ENCODE measurements around the gene C14orf93. TPM values are rescaled to one million over a fixed set of nuclear protein-coding genes. Genes with fewer than 3 reads are reported as not detected.

The C14orf93 gene
- total RNA-seq, 1 experiment from 2014 or later = 8.2 TPM

DNA sequence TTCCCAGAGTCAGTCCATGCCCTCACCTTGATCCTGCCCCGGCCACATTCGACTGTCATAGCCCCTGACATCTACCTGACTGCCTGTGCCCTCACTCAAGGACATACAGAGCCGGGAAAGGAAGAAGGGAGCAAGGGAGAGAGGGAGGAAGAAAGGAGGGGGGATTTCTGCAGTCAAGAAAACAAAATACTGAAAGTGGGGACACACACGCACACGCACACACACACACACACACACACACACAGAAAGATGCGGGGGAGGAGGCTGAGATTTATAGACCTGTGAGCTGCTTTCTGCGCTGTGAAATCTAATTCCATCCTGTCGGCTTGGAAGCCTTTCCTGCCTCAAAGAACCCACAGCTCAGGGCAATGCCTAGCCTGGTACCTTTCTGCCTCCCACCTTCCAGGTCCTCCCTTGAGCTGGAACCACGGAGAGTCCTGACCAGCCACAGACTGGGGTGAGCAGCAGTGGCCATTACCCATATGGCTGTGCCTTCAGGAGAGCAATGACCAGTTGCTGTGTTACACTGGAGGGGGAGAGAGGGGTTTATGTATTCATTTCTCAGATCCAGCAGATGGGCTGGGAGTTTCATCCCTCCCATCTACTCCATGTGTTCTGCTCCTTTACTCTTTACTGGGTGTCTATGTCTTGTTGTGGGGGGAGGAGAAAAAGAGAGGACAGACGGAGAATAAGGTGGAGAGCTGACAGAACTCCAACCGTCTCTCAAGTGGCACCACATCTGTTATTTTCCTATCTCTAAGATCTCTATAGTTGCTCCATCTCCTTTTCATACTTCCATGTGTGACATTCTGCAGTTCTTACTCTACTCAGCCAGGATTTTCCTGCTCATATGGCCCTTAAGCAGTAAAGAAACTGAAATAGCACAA lies 12.9 kb downstream of the C14orf93 start:
- H3K9me3 Mint-ChIP-seq = no peaks in the 10 kb centered on the region

More for the DNA sequence above, 12.9 kb downstream of the C14orf93 start:
- H3K27me3 ChIP-seq (ENCODE audit: insufficient read depth, low read length) = no peaks in the 10 kb centered on the region
- H4K5ac ChIP-seq (ENCODE audit: insufficient read length, low read depth, low read length) = no peak overlapping the region
- H3K18ac ChIP-seq (ENCODE audit: insufficient read length, low read depth, low read length) = no peak overlapping the region
- no peak overlapping the region for H4K8ac ChIP-seq (replicated peaks; ENCODE audit: insufficient read length, low read depth, low read length)
- H3K27ac Mint-ChIP-seq = no peak overlapping the region
- H3K36me3 Mint-ChIP-seq (ENCODE audit: insufficient read depth in 1 of 3, low read depth in 3 of 3) = peaks cover 0 to 3% (median 0%) of the 10 kb centered on the region in 3 experiments; a peak in 1 of 7 replicates
- H3K9me3 ChIP-seq (ENCODE audit: control insufficient read depth, low read depth, low read length) = no peaks in the 10 kb centered on the region
- H3K23ac ChIP-seq (ENCODE audit: insufficient read length, low read depth, low read length) = no peak overlapping the region
- H3K56ac ChIP-seq (ENCODE audit: insufficient read length, low read depth, low read length) = no peak overlapping the region
- H3K9ac ChIP-seq (ENCODE audit: extremely low read depth, insufficient read length, low read length) = no peak overlapping the region
- no peak overlapping the region for H2BK20ac ChIP-seq (ENCODE audit: low read depth, low read length, poor library complexity, severe bottlenecking)
- no peak overlapping the region for H2AFZ ChIP-seq (ENCODE audit: low read length)
- TF ChIP-seq, protein P1, sequence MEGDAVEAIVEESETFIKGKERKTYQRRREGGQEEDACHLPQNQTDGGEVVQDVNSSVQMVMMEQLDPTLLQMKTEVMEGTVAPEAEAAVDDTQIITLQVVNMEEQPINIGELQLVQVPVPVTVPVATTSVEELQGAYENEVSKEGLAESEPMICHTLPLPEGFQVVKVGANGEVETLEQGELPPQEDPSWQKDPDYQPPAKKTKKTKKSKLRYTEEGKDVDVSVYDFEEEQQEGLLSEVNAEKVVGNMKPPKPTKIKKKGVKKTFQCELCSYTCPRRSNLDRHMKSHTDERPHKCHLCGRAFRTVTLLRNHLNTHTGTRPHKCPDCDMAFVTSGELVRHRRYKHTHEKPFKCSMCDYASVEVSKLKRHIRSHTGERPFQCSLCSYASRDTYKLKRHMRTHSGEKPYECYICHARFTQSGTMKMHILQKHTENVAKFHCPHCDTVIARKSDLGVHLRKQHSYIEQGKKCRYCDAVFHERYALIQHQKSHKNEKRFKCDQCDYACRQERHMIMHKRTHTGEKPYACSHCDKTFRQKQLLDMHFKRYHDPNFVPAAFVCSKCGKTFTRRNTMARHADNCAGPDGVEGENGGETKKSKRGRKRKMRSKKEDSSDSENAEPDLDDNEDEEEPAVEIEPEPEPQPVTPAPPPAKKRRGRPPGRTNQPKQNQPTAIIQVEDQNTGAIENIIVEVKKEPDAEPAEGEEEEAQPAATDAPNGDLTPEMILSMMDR (conservative IDR thresholded peaks at IDR 0.05) = no peak
- H3T11ph ChIP-seq (ENCODE audit: low read length) = no peak overlapping the region
- no peaks in the 10 kb centered on the region for H3K79me2 ChIP-seq (ENCODE audit: insufficient read depth, low read length)
- no peaks in the 10 kb centered on the region for H3K79me1 ChIP-seq (ENCODE audit: insufficient read depth, low read depth, low read length, poor library complexity, severe bottlenecking)
- no peak overlapping the region for H2AK5ac ChIP-seq (ENCODE audit: insufficient read length, low read length)
- H3K4me1 Mint-ChIP-seq = peaks cover 7 to 8% of the 10 kb centered on the region in 2 experiments
- no CpG with 5 or more reads among the region's 11 CpGs for WGBS (ENCODE audit: extremely low coverage, insufficient read length, low lambda C conversion rate)
- H2BK12ac ChIP-seq (ENCODE audit: insufficient read length, low read depth, low read length) = no peak overlapping the region
- H3K23me2 ChIP-seq (ENCODE audit: insufficient read length, low read depth, low read length, poor library complexity, severe bottlenecking) = no peaks in the 10 kb centered on the region
- no peak overlapping the region for H3K27ac ChIP-seq (ENCODE audit: insufficient read length, low read depth, low read length)
- H3K4me3 Mint-ChIP-seq = no peak overlapping the region
- H3K14ac ChIP-seq (ENCODE audit: insufficient read depth, low read length) = no peak overlapping the region
- H2BK15ac ChIP-seq (ENCODE audit: low read depth, low read length) = no peak overlapping the region
- H3K4me1 ChIP-seq (ENCODE audit: insufficient read depth, low read length) = peaks cover 5% of the 10 kb centered on the region; the same call in 1 of the 2 replicates
- H3K4ac ChIP-seq (ENCODE audit: low read depth, low read length) = no peak overlapping the region
- H2BK120ac ChIP-seq (ENCODE audit: low read depth, low read length, poor library complexity, severe bottlenecking) = no peak overlapping the region
- no peak overlapping the region for H3K4me2 ChIP-seq (ENCODE audit: insufficient read depth, insufficient read length, low read length)
- H3K27me3 Mint-ChIP-seq (ENCODE audit: low read depth) = no peaks in the 10 kb centered on the region
- H4K91ac ChIP-seq (ENCODE audit: insufficient read length, low read depth, low read length) = no peak overlapping the region
- no peak for DNase-seq
- no peaks in the 10 kb centered on the region for H4K20me1 ChIP-seq (ENCODE audit: control insufficient read depth, insufficient read depth, insufficient read length)
- no peak overlapping the region for H2BK5ac ChIP-seq (ENCODE audit: insufficient read length, low read length)

All from H9 (cell line).